Measurements from ENCODE around the gene TMC7.
"Not testable (repeated sequence)": the region's sequence is repeated elsewhere in the genome, so short reads cannot be mapped to it uniquely, and the experiment has no call there.

TMC7 gene

GRCh38 chr16:18969855-18970240 lies 13.9 kb upstream of the TMC7 start:
- no peak overlapping the region for H3K27ac ChIP-seq (ENCODE audit: insufficient read depth, low read length, poor library complexity, severe bottlenecking)
- no peaks in the 10 kb centered on the region for H3K4me1 ChIP-seq (ENCODE audit: control insufficient read depth, insufficient read depth, low read length, poor library complexity, severe bottlenecking)
- no peaks in the 10 kb centered on the region for H3K27me3 ChIP-seq (replicated peaks; ENCODE audit: control insufficient read depth, insufficient read depth, low read length, poor library complexity, severe bottlenecking)
- H3K4me3 ChIP-seq (ENCODE audit: insufficient read depth, low read depth, low read length, poor library complexity, severe bottlenecking): no peak overlapping the region
- no peak for DNase-seq
- H3K9me3 ChIP-seq (ENCODE audit: control insufficient read depth, low read length): no peaks in the 10 kb centered on the region
- no peaks in the 10 kb centered on the region for H3K36me3 ChIP-seq (ENCODE audit: control insufficient read depth, insufficient read depth, low read length)

GRCh38 chr16:18975109-18975508 lies 8.6 kb upstream of the TMC7 start:
- H3K27ac ChIP-seq (ENCODE audit: insufficient read depth, low read length, poor library complexity, severe bottlenecking): no peak overlapping the region
- no peaks in the 10 kb centered on the region for H3K27me3 ChIP-seq (replicated peaks; ENCODE audit: control insufficient read depth, insufficient read depth, low read length, poor library complexity, severe bottlenecking)
- H3K4me1 ChIP-seq (ENCODE audit: control insufficient read depth, insufficient read depth, low read length, poor library complexity, severe bottlenecking): no peaks in the 10 kb centered on the region

GRCh38 chr16:18979936-18980335 lies 3.8 kb upstream of the TMC7 start:
- no peaks in the 10 kb centered on the region for H3K36me3 ChIP-seq (ENCODE audit: control insufficient read depth, insufficient read depth, low read length)
- no peak for DNase-seq
- H3K9me3 ChIP-seq (ENCODE audit: control insufficient read depth, low read length): no peaks in the 10 kb centered on the region
- peaks cover 11% of the 10 kb centered on the region for H3K27me3 ChIP-seq (replicated peaks; ENCODE audit: control insufficient read depth, insufficient read depth, low read length, poor library complexity, severe bottlenecking)
- no peak overlapping the region for H3K4me3 ChIP-seq (ENCODE audit: insufficient read depth, low read depth, low read length, poor library complexity, severe bottlenecking)
- H3K4me1 ChIP-seq (ENCODE audit: control insufficient read depth, insufficient read depth, low read length, poor library complexity, severe bottlenecking): no peaks in the 10 kb centered on the region
- no peak overlapping the region for H3K27ac ChIP-seq (ENCODE audit: insufficient read depth, low read length, poor library complexity, severe bottlenecking)

More at GRCh38 chr16:18975109-18975508, 8.6 kb upstream of the TMC7 start:
- Histone ChIP-seq H3K9me3 (ENCODE audit: control insufficient read depth, low read length) (no peaks in the 10 kb centered on the region), H3K36me3 (ENCODE audit: control insufficient read depth, insufficient read depth, low read length) (no peaks in the 10 kb centered on the region), H3K4me3 (ENCODE audit: insufficient read depth, low read depth, low read length, poor library complexity, severe bottlenecking) (no peak overlapping the region)
- no peak for DNase-seq

- H3K4me3 ChIP-seq (ENCODE audit: insufficient read depth, low read depth, low read length, poor library complexity, severe bottlenecking): no peak overlapping the region
- no peaks in the 10 kb centered on the region for H3K4me1 ChIP-seq (ENCODE audit: control insufficient read depth, insufficient read depth, low read length, poor library complexity, severe bottlenecking)
- peaks cover 11% of the 10 kb centered on the region for H3K27me3 ChIP-seq (replicated peaks; ENCODE audit: control insufficient read depth, insufficient read depth, low read length, poor library complexity, severe bottlenecking)
- no peak overlapping the region for H3K27ac ChIP-seq (ENCODE audit: insufficient read depth, low read length, poor library complexity, severe bottlenecking)
- no peaks in the 10 kb centered on the region for H3K36me3 ChIP-seq (ENCODE audit: control insufficient read depth, insufficient read depth, low read length)
- H3K9me3 ChIP-seq (ENCODE audit: control insufficient read depth, low read length): no peaks in the 10 kb centered on the region
- no peak for DNase-seq
These were observed 786 bp downstream of the TMC7 start for GRCh38 chr16:18984435-18985005.

DNA sequence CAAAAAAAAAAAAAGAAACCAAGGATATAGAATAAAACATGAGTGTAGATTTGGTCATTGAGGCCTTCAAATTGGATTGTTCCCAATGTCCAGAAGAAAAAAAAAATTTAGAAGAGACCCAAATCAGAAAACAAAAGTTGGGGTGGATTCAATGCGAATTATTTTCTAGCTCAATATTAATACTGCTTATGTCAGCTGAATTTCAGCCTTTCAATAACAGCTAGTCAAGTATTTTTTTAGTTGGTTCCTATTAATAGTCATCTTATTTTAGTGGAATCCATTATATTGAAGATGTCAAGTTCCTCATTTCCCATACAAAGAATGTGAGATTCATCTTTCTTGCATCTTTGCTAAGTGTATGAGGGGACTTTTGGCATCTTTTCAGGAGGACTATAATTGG lies 1.5 kb downstream of the TMC7 start:
- peaks cover 11% of the 10 kb centered on the region for H3K27me3 ChIP-seq (replicated peaks; ENCODE audit: control insufficient read depth, insufficient read depth, low read length, poor library complexity, severe bottlenecking)
- not testable (repeated sequence) for H3K36me3 ChIP-seq (ENCODE audit: control insufficient read depth, insufficient read depth, low read length); H3K4me1 ChIP-seq (ENCODE audit: control insufficient read depth, insufficient read depth, low read length, poor library complexity, severe bottlenecking); H3K27ac ChIP-seq (ENCODE audit: insufficient read depth, low read length, poor library complexity, severe bottlenecking); H3K4me3 ChIP-seq (ENCODE audit: insufficient read depth, low read depth, low read length, poor library complexity, severe bottlenecking); H3K9me3 ChIP-seq (ENCODE audit: control insufficient read depth, low read length); DNase-seq

- not testable (repeated sequence) for DNase-seq; H3K9me3 ChIP-seq (ENCODE audit: control insufficient read depth, low read length); H3K4me3 ChIP-seq (ENCODE audit: insufficient read depth, low read depth, low read length, poor library complexity, severe bottlenecking); H3K27ac ChIP-seq (ENCODE audit: insufficient read depth, low read length, poor library complexity, severe bottlenecking); H3K4me1 ChIP-seq (ENCODE audit: control insufficient read depth, insufficient read depth, low read length, poor library complexity, severe bottlenecking); H3K36me3 ChIP-seq (ENCODE audit: control insufficient read depth, insufficient read depth, low read length); H3K27me3 ChIP-seq (replicated peaks; ENCODE audit: control insufficient read depth, insufficient read depth, low read length, poor library complexity, severe bottlenecking)
These were observed 8.0 kb downstream of the TMC7 start for GRCh38 chr16:18991731-18992130.

GRCh38 chr16:18993531-18993930 lies 9.8 kb downstream of the TMC7 start:
- not testable (repeated sequence) for H3K36me3 ChIP-seq (ENCODE audit: control insufficient read depth, insufficient read depth, low read length); H3K9me3 ChIP-seq (ENCODE audit: control insufficient read depth, low read length); DNase-seq; H3K4me3 ChIP-seq (ENCODE audit: insufficient read depth, low read depth, low read length, poor library complexity, severe bottlenecking); H3K4me1 ChIP-seq (ENCODE audit: control insufficient read depth, insufficient read depth, low read length, poor library complexity, severe bottlenecking); H3K27ac ChIP-seq (ENCODE audit: insufficient read depth, low read length, poor library complexity, severe bottlenecking); H3K27me3 ChIP-seq (replicated peaks; ENCODE audit: control insufficient read depth, insufficient read depth, low read length, poor library complexity, severe bottlenecking)

DNA sequence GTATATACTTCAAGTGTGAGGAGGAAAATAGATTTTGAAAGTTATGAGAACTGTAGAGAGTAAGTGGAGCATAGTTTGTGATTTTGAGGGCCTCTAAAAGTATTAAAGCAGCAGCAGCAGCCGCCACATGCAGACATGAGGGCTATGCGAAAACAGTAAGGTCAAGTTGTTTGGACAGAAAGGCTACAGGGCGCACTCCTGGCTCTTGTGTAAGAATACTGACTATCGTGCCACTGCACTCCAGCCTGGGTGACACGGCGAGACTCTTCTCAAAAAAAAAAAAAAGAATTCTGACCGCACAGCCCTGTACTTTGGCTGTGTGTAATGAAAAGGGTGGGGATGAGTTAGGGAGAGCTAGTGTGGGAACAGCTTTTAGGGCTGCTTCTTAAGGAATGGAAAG lies 10.4 kb downstream of the TMC7 start:
- not testable (repeated sequence) for H3K4me1 ChIP-seq (ENCODE audit: control insufficient read depth, insufficient read depth, low read length, poor library complexity, severe bottlenecking); H3K27me3 ChIP-seq (replicated peaks; ENCODE audit: control insufficient read depth, insufficient read depth, low read length, poor library complexity, severe bottlenecking); H3K36me3 ChIP-seq (ENCODE audit: control insufficient read depth, insufficient read depth, low read length); H3K27ac ChIP-seq (ENCODE audit: insufficient read depth, low read length, poor library complexity, severe bottlenecking); DNase-seq; H3K9me3 ChIP-seq (ENCODE audit: control insufficient read depth, low read length); H3K4me3 ChIP-seq (ENCODE audit: insufficient read depth, low read depth, low read length, poor library complexity, severe bottlenecking)

GRCh38 chr16:18995406-18995805 lies 11.7 kb downstream of the TMC7 start:
- not testable (repeated sequence) for H3K9me3 ChIP-seq (ENCODE audit: control insufficient read depth, low read length); DNase-seq; H3K4me3 ChIP-seq (ENCODE audit: insufficient read depth, low read depth, low read length, poor library complexity, severe bottlenecking); H3K4me1 ChIP-seq (ENCODE audit: control insufficient read depth, insufficient read depth, low read length, poor library complexity, severe bottlenecking); H3K27ac ChIP-seq (ENCODE audit: insufficient read depth, low read length, poor library complexity, severe bottlenecking); H3K27me3 ChIP-seq (replicated peaks; ENCODE audit: control insufficient read depth, insufficient read depth, low read length, poor library complexity, severe bottlenecking); H3K36me3 ChIP-seq (ENCODE audit: control insufficient read depth, insufficient read depth, low read length)

GRCh38 chr16:18996536-18996935 lies 12.8 kb downstream of the TMC7 start:
- H3K4me3 ChIP-seq (ENCODE audit: insufficient read depth, low read depth, low read length, poor library complexity, severe bottlenecking); DNase-seq; H3K27ac ChIP-seq (ENCODE audit: insufficient read depth, low read length, poor library complexity, severe bottlenecking); H3K36me3 ChIP-seq (ENCODE audit: control insufficient read depth, insufficient read depth, low read length); H3K9me3 ChIP-seq (ENCODE audit: control insufficient read depth, low read length); H3K4me1 ChIP-seq (ENCODE audit: control insufficient read depth, insufficient read depth, low read length, poor library complexity, severe bottlenecking); H3K27me3 ChIP-seq (replicated peaks; ENCODE audit: control insufficient read depth, insufficient read depth, low read length, poor library complexity, severe bottlenecking): not testable (repeated sequence)

- DNase-seq; H3K9me3 ChIP-seq (ENCODE audit: control insufficient read depth, low read length); H3K36me3 ChIP-seq (ENCODE audit: control insufficient read depth, insufficient read depth, low read length); H3K4me3 ChIP-seq (ENCODE audit: insufficient read depth, low read depth, low read length, poor library complexity, severe bottlenecking); H3K4me1 ChIP-seq (ENCODE audit: control insufficient read depth, insufficient read depth, low read length, poor library complexity, severe bottlenecking); H3K27ac ChIP-seq (ENCODE audit: insufficient read depth, low read length, poor library complexity, severe bottlenecking); H3K27me3 ChIP-seq (replicated peaks; ENCODE audit: control insufficient read depth, insufficient read depth, low read length, poor library complexity, severe bottlenecking): not testable (repeated sequence)
These were observed 13.3 kb downstream of the TMC7 start for GRCh38 chr16:18997001-18997400.

Data from effector memory CD4-positive, alpha-beta T cell (primary cell).